ENCODE measurements around the gene ERAS.

The ERAS gene

GRCh38 chrX:48826135-48826875, at the start of gene ERAS:
ERAS (plus strand) TSS chrX:48826513; CDS start chrX:48829124, 2,611 bp downstream.
- DNase-seq: no peak

GRCh38 chrX:48776818-48777439, 49.4 kb upstream of the ERAS start:
- no peak for DNase-seq

GRCh38 chrX:48779399-48779798, 46.9 kb upstream of the ERAS start:
- no peak for DNase-seq

- DNase-seq: no peak
Measured at GRCh38 chrX:48781705-48782104, 44.6 kb upstream of the ERAS start.

- no peak for DNase-seq
Measured at GRCh38 chrX:48782216-48782615, 44.1 kb upstream of the ERAS start.

GRCh38 chrX:48782795-48783194, 43.5 kb upstream of the ERAS start:
- no peak for DNase-seq

- no peak for DNase-seq
Measured at GRCh38 chrX:48784726-48785125, 41.6 kb upstream of the ERAS start.

GRCh38 chrX:48785186-48785539, 41.1 kb upstream of the ERAS start:
- DNase-seq: no peak

GRCh38 chrX:48785540-48786214, 40.6 kb upstream of the ERAS start:
- no peak for DNase-seq

- DNase-seq: no peak
Measured at GRCh38 chrX:48786341-48786800, 39.9 kb upstream of the ERAS start, which contains the start of gene GATA1. GATA1 (plus strand) TSS chrX:48786590; CDS start chrX:48791110, 4,520 bp downstream.

GRCh38 chrX:48786825-48787504, 39.3 kb upstream of the ERAS start:
- DNase-seq: no peak

GRCh38 chrX:48787505-48788443, 38.5 kb upstream of the ERAS start:
- DNase-seq: no peak

- no peak for DNase-seq
Measured at GRCh38 chrX:48789366-48790220, 36.7 kb upstream of the ERAS start.

- DNase-seq: no peak
Measured at GRCh38 chrX:48790477-48790876, 35.8 kb upstream of the ERAS start.

GRCh38 chrX:48791063-48791820, 35.1 kb upstream of the ERAS start:
- no peak for DNase-seq

- DNase-seq: no peak
Measured at GRCh38 chrX:48792219-48792618, 34.1 kb upstream of the ERAS start.

- DNase-seq: no peak
Measured at GRCh38 chrX:48793935-48794334, 32.4 kb upstream of the ERAS start.

GRCh38 chrX:48794340-48794910, 31.9 kb upstream of the ERAS start:
- DNase-seq: no peak

- peak; percentile 30 for DNase-seq
Measured at GRCh38 chrX:48794911-48795515, 31.3 kb upstream of the ERAS start.

- no peak for DNase-seq
Measured at GRCh38 chrX:48798318-48798717, 28.0 kb upstream of the ERAS start.
